Measurements from ENCODE around the gene SYNGR1.
"Not testable (repeated sequence)": the region's sequence is repeated elsewhere in the genome, so short reads cannot be mapped to it uniquely, and the experiment has no call there.

SYNGR1 gene

GRCh38 chr22:39352306-39352891 lies 2.6 kb downstream of the SYNGR1 start:
- Histone ChIP-seq H3K9me3 (ENCODE audit: control insufficient read depth, low read length) (no peaks in the 10 kb centered on the region), H3K27ac (ENCODE audit: insufficient read depth, low read depth, low read length, poor library complexity, severe bottlenecking) (no peak overlapping the region), H3K36me3 (ENCODE audit: control insufficient read depth, insufficient read depth, low read length) (no peaks in the 10 kb centered on the region), H3K4me1 (ENCODE audit: control insufficient read depth, insufficient read depth, low read length) (peaks cover 11% of the 10 kb centered on the region), H3K4me3 (ENCODE audit: insufficient read depth, low read depth, low read length) (no peak overlapping the region), H3K27me3 (ENCODE audit: control insufficient read depth, insufficient read depth, low read length, poor library complexity, severe bottlenecking) (no peaks in the 10 kb centered on the region)
- WGBS, 2 experiments, result 89 to 92% methylated on average over 7 of the region's 7 CpGs

- H3K4me3 ChIP-seq (ENCODE audit: insufficient read depth, low read depth, low read length), result no peak overlapping the region
- WGBS, 2 experiments, result 89 to 91% methylated on average over 9 of the region's 9 CpGs
- H3K9me3 ChIP-seq (ENCODE audit: control insufficient read depth, low read length), result no peaks in the 10 kb centered on the region
- H3K4me1 ChIP-seq (ENCODE audit: control insufficient read depth, insufficient read depth, low read length), result peaks cover 11% of the 10 kb centered on the region
- no peak overlapping the region for H3K27ac ChIP-seq (ENCODE audit: insufficient read depth, low read depth, low read length, poor library complexity, severe bottlenecking)
- no peaks in the 10 kb centered on the region for H3K27me3 ChIP-seq (ENCODE audit: control insufficient read depth, insufficient read depth, low read length, poor library complexity, severe bottlenecking)
- H3K36me3 ChIP-seq (ENCODE audit: control insufficient read depth, insufficient read depth, low read length), result no peaks in the 10 kb centered on the region
These were observed 3.6 kb downstream of the SYNGR1 start for GRCh38 chr22:39353346-39353745.

- Histone ChIP-seq H3K27me3 (ENCODE audit: control insufficient read depth, insufficient read depth, low read length, poor library complexity, severe bottlenecking) (no peaks in the 10 kb centered on the region), H3K36me3 (ENCODE audit: control insufficient read depth, insufficient read depth, low read length) (no peaks in the 10 kb centered on the region), H3K27ac (ENCODE audit: insufficient read depth, low read depth, low read length, poor library complexity, severe bottlenecking) (no peak overlapping the region), H3K4me1 (ENCODE audit: control insufficient read depth, insufficient read depth, low read length) (peaks cover 11% of the 10 kb centered on the region), H3K4me3 (ENCODE audit: insufficient read depth, low read depth, low read length) (no peak overlapping the region), H3K9me3 (ENCODE audit: control insufficient read depth, low read length) (no peaks in the 10 kb centered on the region)
- WGBS, 2 experiments, result 89 to 94% methylated on average over 12 of the region's 12 CpGs
These were observed 5.3 kb downstream of the SYNGR1 start for GRCh38 chr22:39355080-39355479.

- peaks cover 16% of the 10 kb centered on the region for H3K4me1 ChIP-seq (ENCODE audit: control insufficient read depth, insufficient read depth, low read length)
- not testable (repeated sequence) for H3K27ac ChIP-seq (ENCODE audit: insufficient read depth, low read depth, low read length, poor library complexity, severe bottlenecking); H3K4me3 ChIP-seq (ENCODE audit: insufficient read depth, low read depth, low read length); H3K27me3 ChIP-seq (ENCODE audit: control insufficient read depth, insufficient read depth, low read length, poor library complexity, severe bottlenecking); H3K36me3 ChIP-seq (ENCODE audit: control insufficient read depth, insufficient read depth, low read length); H3K9me3 ChIP-seq (ENCODE audit: control insufficient read depth, low read length)
- WGBS, 2 experiments, result 94 to 95% methylated on average over 14 of the region's 14 CpGs
These were observed 6.0 kb downstream of the SYNGR1 start for GRCh38 chr22:39355805-39356204.

- H3K9me3 ChIP-seq (ENCODE audit: control insufficient read depth, low read length), result no peaks in the 10 kb centered on the region
- H3K4me3 ChIP-seq (ENCODE audit: insufficient read depth, low read depth, low read length), result no peak overlapping the region
- no peak overlapping the region for H3K27ac ChIP-seq (ENCODE audit: insufficient read depth, low read depth, low read length, poor library complexity, severe bottlenecking)
- no peaks in the 10 kb centered on the region for H3K36me3 ChIP-seq (ENCODE audit: control insufficient read depth, insufficient read depth, low read length)
- no peaks in the 10 kb centered on the region for H3K27me3 ChIP-seq (ENCODE audit: control insufficient read depth, insufficient read depth, low read length, poor library complexity, severe bottlenecking)
- WGBS, 2 experiments, result 89 to 90% methylated on average over 5 of the region's 5 CpGs
- peaks cover 12% of the 10 kb centered on the region for H3K4me1 ChIP-seq (ENCODE audit: control insufficient read depth, insufficient read depth, low read length)
These were observed 6.7 kb downstream of the SYNGR1 start for GRCh38 chr22:39356464-39356863.

GRCh38 chr22:39357110-39358108 lies 7.6 kb downstream of the SYNGR1 start:
- WGBS, 2 experiments, result 83% methylated on average over 52 to 53 of the region's 53 CpGs
- H3K4me1 ChIP-seq (ENCODE audit: control insufficient read depth, insufficient read depth, low read length); H3K36me3 ChIP-seq (ENCODE audit: control insufficient read depth, insufficient read depth, low read length); H3K27ac ChIP-seq (ENCODE audit: insufficient read depth, low read depth, low read length, poor library complexity, severe bottlenecking); H3K4me3 ChIP-seq (ENCODE audit: insufficient read depth, low read depth, low read length); H3K27me3 ChIP-seq (ENCODE audit: control insufficient read depth, insufficient read depth, low read length, poor library complexity, severe bottlenecking); H3K9me3 ChIP-seq (ENCODE audit: control insufficient read depth, low read length): not testable (repeated sequence)

- not testable (repeated sequence) for H3K27me3 ChIP-seq (ENCODE audit: control insufficient read depth, insufficient read depth, low read length, poor library complexity, severe bottlenecking); H3K9me3 ChIP-seq (ENCODE audit: control insufficient read depth, low read length); H3K4me3 ChIP-seq (ENCODE audit: insufficient read depth, low read depth, low read length); H3K4me1 ChIP-seq (ENCODE audit: control insufficient read depth, insufficient read depth, low read length); H3K36me3 ChIP-seq (ENCODE audit: control insufficient read depth, insufficient read depth, low read length); H3K27ac ChIP-seq (ENCODE audit: insufficient read depth, low read depth, low read length, poor library complexity, severe bottlenecking)
- WGBS, 2 experiments, result 92 to 94% methylated on average over 16 to 17 of the region's 17 CpGs
These were observed 8.4 kb downstream of the SYNGR1 start for GRCh38 chr22:39358197-39358596.

- H3K9me3 ChIP-seq (ENCODE audit: control insufficient read depth, low read length), result no peaks in the 10 kb centered on the region
- H3K4me3 ChIP-seq (ENCODE audit: insufficient read depth, low read depth, low read length), result no peak overlapping the region
- H3K27me3 ChIP-seq (ENCODE audit: control insufficient read depth, insufficient read depth, low read length, poor library complexity, severe bottlenecking), result no peaks in the 10 kb centered on the region
- peaks cover 18% of the 10 kb centered on the region for H3K4me1 ChIP-seq (ENCODE audit: control insufficient read depth, insufficient read depth, low read length)
- H3K36me3 ChIP-seq (ENCODE audit: control insufficient read depth, insufficient read depth, low read length), result no peaks in the 10 kb centered on the region
- WGBS, 2 experiments, result 86 to 90% methylated on average over 9 of the region's 9 CpGs
- H3K27ac ChIP-seq (ENCODE audit: insufficient read depth, low read depth, low read length, poor library complexity, severe bottlenecking), result no peak overlapping the region
These were observed 9.9 kb downstream of the SYNGR1 start for GRCh38 chr22:39359659-39360195.

- WGBS, 2 experiments, result 91 to 93% methylated on average over 18 of the region's 18 CpGs
- no peak overlapping the region for H3K27ac ChIP-seq (ENCODE audit: insufficient read depth, low read depth, low read length, poor library complexity, severe bottlenecking)
- H3K4me1 ChIP-seq (ENCODE audit: control insufficient read depth, insufficient read depth, low read length), result peaks cover 18% of the 10 kb centered on the region
- H3K36me3 ChIP-seq (ENCODE audit: control insufficient read depth, insufficient read depth, low read length), result no peaks in the 10 kb centered on the region
- H3K9me3 ChIP-seq (ENCODE audit: control insufficient read depth, low read length), result no peaks in the 10 kb centered on the region
- H3K27me3 ChIP-seq (ENCODE audit: control insufficient read depth, insufficient read depth, low read length, poor library complexity, severe bottlenecking), result no peaks in the 10 kb centered on the region
- H3K4me3 ChIP-seq (ENCODE audit: insufficient read depth, low read depth, low read length), result no peak overlapping the region
These were observed 10.5 kb downstream of the SYNGR1 start for GRCh38 chr22:39360242-39360641.

GRCh38 chr22:39360674-39361413 lies 11.1 kb downstream of the SYNGR1 start:
- no peak overlapping the region for H3K4me3 ChIP-seq (ENCODE audit: insufficient read depth, low read depth, low read length)
- H3K36me3 ChIP-seq (ENCODE audit: control insufficient read depth, insufficient read depth, low read length), result no peaks in the 10 kb centered on the region
- no peaks in the 10 kb centered on the region for H3K27me3 ChIP-seq (ENCODE audit: control insufficient read depth, insufficient read depth, low read length, poor library complexity, severe bottlenecking)
- 65 to 72% methylated on average over 14 of the region's 14 CpGs for WGBS, 2 experiments
- no peaks in the 10 kb centered on the region for H3K9me3 ChIP-seq (ENCODE audit: control insufficient read depth, low read length)
- no peak overlapping the region for H3K27ac ChIP-seq (ENCODE audit: insufficient read depth, low read depth, low read length, poor library complexity, severe bottlenecking)
- peaks cover 18% of the 10 kb centered on the region for H3K4me1 ChIP-seq (ENCODE audit: control insufficient read depth, insufficient read depth, low read length)

Data from ectodermal cell (in vitro differentiated cells).